OCI-M1 (cell line): ENCODE data around the gene HOXC10.
A peak's percentile ranks its signal among the peaks of the same experiment; 100 is the strongest.

Source experiments
- DNase-seq: peaks from one replicate; lab custom pipeline; 2025; lab: John Stamatoyannopoulos, UW

Gene HOXC10

GRCh38 chr12:54004063-54004840 is 19.3 kb downstream of the HOXC10 start:
- DNase-seq = no peak

- no peak for DNase-seq
Measured at GRCh38 chr12:54004841-54005530, 20.0 kb downstream of the HOXC10 start.

GRCh38 chr12:54005531-54005852 is 20.5 kb downstream of the HOXC10 start:
- DNase-seq = no peak

- peak; percentile 89 for DNase-seq
Measured at GRCh38 chr12:54005853-54006558, 21.1 kb downstream of the HOXC10 start.

- no peak for DNase-seq
Measured at GRCh38 chr12:54006559-54007220, 21.7 kb downstream of the HOXC10 start.

GRCh38 chr12:54007538-54008259 is 22.8 kb downstream of the HOXC10 start:
- no peak for DNase-seq

- DNase-seq = no peak
Measured at GRCh38 chr12:54008260-54008552, 23.3 kb downstream of the HOXC10 start.

GRCh38 chr12:54009171-54010052 is 24.5 kb downstream of the HOXC10 start:
- DNase-seq = no peak

- no peak for DNase-seq
Measured at GRCh38 chr12:54010053-54010971, 25.4 kb downstream of the HOXC10 start.

GRCh38 chr12:54010972-54011664 is 26.2 kb downstream of the HOXC10 start:
- peak; percentile 34 for DNase-seq

- no peak for DNase-seq
Measured at GRCh38 chr12:54011665-54012532, 27.0 kb downstream of the HOXC10 start.

- DNase-seq = no peak
Measured at GRCh38 chr12:54012631-54013409, 27.9 kb downstream of the HOXC10 start.

GRCh38 chr12:54014377-54015017 is 29.6 kb downstream of the HOXC10 start:
- no peak for DNase-seq

- DNase-seq = no peak
Measured at GRCh38 chr12:54015018-54015931, 30.3 kb downstream of the HOXC10 start.

- no peak for DNase-seq
Measured at GRCh38 chr12:54016051-54016450, 31.1 kb downstream of the HOXC10 start.

- DNase-seq = no peak
Measured at GRCh38 chr12:54016478-54016964, 31.6 kb downstream of the HOXC10 start.
